HepG2 (cell line): Measurements from ENCODE around the gene ANKRD2. TPM values are rescaled to one million over a fixed set of nuclear protein-coding genes. Genes with fewer than 3 reads are reported as not detected.

Source experiments
- ARID4A ChIP-seq: sonication (generic); formaldehyde crosslinking; IDR thresholded peaks from 2 replicates; pipeline ENCODE4 v1.5.0; 2020; ENCODE audit warnings: mild to moderate bottlenecking, missing genetic modification reagents, borderline replicate concordance
- GMEB2 ChIP-seq: IDR thresholded peaks from 2 replicates; pipeline ENCODE4 v1.6.1; 2016; ENCODE audit warnings: missing biosample characterization, missing genetic modification reagents, low read depth
- HOMEZ ChIP-seq: IDR thresholded peaks from 2 replicates; pipeline ENCODE4 v1.6.1; 2016; ENCODE audit warnings: low read depth
- ISL2 ChIP-seq: sonication (generic); formaldehyde crosslinking; IDR thresholded peaks from 2 replicates; pipeline ENCODE4 v1.5.0; 2020; ENCODE audit warnings: missing genetic modification reagents
- ISX ChIP-seq: sonication (generic); formaldehyde crosslinking; conservative IDR thresholded peaks from 2 replicates; pipeline ENCODE4 v1.5.0; 2020; ENCODE audit warnings: missing genetic modification reagents
- NR2F1 ChIP-seq, 2 experiments: fragments of 450-650 bp in 1 of 2; formaldehyde crosslinking in 1 of 2; IDR thresholded peaks; 2 replicates each; pipeline versions ENCODE4 v1.5.0 to v1.6.1; 2016 to 2020; ENCODE audit warnings: mild to moderate bottlenecking in 1 of 2, missing compliant biosample characterization in 1 of 2, missing genetic modification reagents in 1 of 2, moderate library complexity in 1 of 2
- NRL ChIP-seq: sonication (generic); formaldehyde crosslinking; IDR thresholded peaks from 2 replicates; pipeline ENCODE4 v1.5.0; 2020; ENCODE audit warnings: missing genetic modification reagents, mild to moderate bottlenecking, moderate library complexity, borderline replicate concordance
- POGK ChIP-seq: sonication (generic); formaldehyde crosslinking; conservative IDR thresholded peaks from 2 replicates; pipeline ENCODE4 v1.8.0; 2022; ENCODE audit warnings: mild to moderate bottlenecking, moderate library complexity, missing genetic modification reagents
- ZNF205 ChIP-seq: IDR thresholded peaks from 2 replicates; pipeline ENCODE4 v1.6.1; 2018; ENCODE audit warnings: missing biosample characterization, missing genetic modification reagents
- ZNF710 ChIP-seq: sonication (generic); formaldehyde crosslinking; IDR thresholded peaks from 2 replicates; pipeline ENCODE4 v1.5.0; 2020; ENCODE audit warnings: mild to moderate bottlenecking, missing genetic modification reagents, borderline replicate concordance
- ZNF770 ChIP-seq: sonication (generic); formaldehyde crosslinking; IDR thresholded peaks from 2 replicates; pipeline ENCODE4 v1.5.0; 2020; ENCODE audit warnings: mild to moderate bottlenecking, missing genetic modification reagents
- ZNF777 ChIP-seq: sonication (generic); formaldehyde crosslinking; IDR thresholded peaks from 2 replicates; pipeline ENCODE4 v1.4.0; 2020; ENCODE audit warnings: missing genetic modification reagents
- polyA plus RNA-seq, 8 experiments: library from polyadenylated mRNA; depleted of rRNA in 3 of 8; stranded (reverse) in 7 of 8; unstranded in 1 of 8; fragments of >200 nt; fragmentation: Illumina TruSeq in 4 of 8; extraction: Trizol in 4 of 8; gene quantifications; 2 replicates each; pipeline versions ENCODE4 v1.2.1 to v1.2.3, GENCODE V29; 2011 to 2016; ENCODE audit warnings: low read depth in 4 of 8, missing spikeins in 1 of 8, mixed read lengths in 1 of 8; ENCODE audit not compliant: insufficient read depth in 1 of 8
- total RNA-seq, 5 experiments: library from RNA; depleted of rRNA; stranded (reverse); fragments of >200 nt; fragmentation: Illumina TruSeq; extraction: Trizol; gene quantifications; 2 replicates each; pipeline ENCODE4 v1.2.3, GENCODE V29; 2016; ENCODE audit warnings: low read depth in 1 of 5

Gene ANKRD2
- total and polyA plus RNA-seq, 2 of the 13 experiments (the other 11 are each of a cell fraction or from before 2014, with no cell fraction given), result not detected

GRCh38 chr10:97584798-97585438 lies 12.3 kb downstream of the ANKRD2 start (continued):
- no peak for TF ChIP-seq ARID4A (CRISPR knock-in tag)
- no peak for TF ChIP-seq ISL2 (CRISPR knock-in tag)
- TF ChIP-seq ZNF777 (CRISPR knock-in tag), result no peak
- TF ChIP-seq NR2F1 (CRISPR knock-in tag; IDR thresholded peaks at IDR 0.05), result no peak
- TF ChIP-seq NRL (CRISPR knock-in tag), result no peak
- TF ChIP-seq HOMEZ (CRISPR knock-in tag), result no peak
- TF ChIP-seq ZNF710 (CRISPR knock-in tag), result no peak
- 0 out of 2 replicates have a peak, but pooled peaks have one; percentile 23 for TF ChIP-seq POGK
- no peak for TF ChIP-seq ZNF205 (CRISPR knock-in tag)
- 0 out of 2 replicates have a peak, but pooled peaks have one; percentile 36 for TF ChIP-seq ISX (CRISPR knock-in tag)
- TF ChIP-seq GMEB2, result no peak
- TF ChIP-seq ZNF770 (CRISPR knock-in tag), result no peak
